WTC11 (cell line): ENCODE results near the gene SLC38A3. TPM values are rescaled to one million over a fixed set of nuclear protein-coding genes. Genes with fewer than 3 reads are reported as not detected.
A peak's percentile ranks its signal among the peaks of the same experiment; 100 is the strongest.
"Not testable (repeated sequence)": the region's sequence is repeated elsewhere in the genome, so short reads cannot be mapped to it uniquely, and the experiment has no call there.

Experiments
- ATAC-seq: fragments of 200-7000 bp; cut with Tn5 transposase; 2 replicates; pipeline ENCODE4 v1.10.0; 2021; ENCODE audit warnings: mild to moderate bottlenecking, moderate library complexity
- CTCF ChIA-PET: fragments of 300-600 bp; sonication (Branson Sonifier 250); formaldehyde crosslinking; loops from one replicate; lab custom pipeline; 2021; ENCODE audit warnings: antibody characterized with exemption; lab: Charles Lee
- POLR2A ChIA-PET: fragments of 350-600 bp; sonication (Branson Sonifier 250); formaldehyde crosslinking; loops from one replicate; lab custom pipeline; 2021; ENCODE audit warnings: antibody characterized with exemption; lab: Charles Lee
- DNase-seq: peaks from one replicate; pipeline ENCODE4 v3.0.0; 2021; ENCODE audit warnings: low spot score
- H3K27ac Mint-ChIP-seq: 2 replicates; pipeline ENCODE4 v1.8.0; 2021; ENCODE audit warnings: mixed read lengths
- H3K27me3 Mint-ChIP-seq: 2 replicates; pipeline ENCODE4 v1.8.0; 2021; ENCODE audit warnings: low read depth, mild to moderate bottlenecking, moderate library complexity, mixed read lengths
- H3K36me3 Mint-ChIP-seq: 2 replicates; pipeline ENCODE4 v1.8.0; 2021; ENCODE audit warnings: mixed read lengths
- H3K4me1 Mint-ChIP-seq: 2 replicates; pipeline ENCODE4 v1.8.0; 2022; ENCODE audit warnings: mixed read lengths
- H3K4me3 Mint-ChIP-seq: 2 replicates; pipeline ENCODE4 v1.8.0; 2021; ENCODE audit warnings: mild to moderate bottlenecking, moderate library complexity, mixed read lengths
- H3K9me3 Mint-ChIP-seq: 2 replicates; pipeline ENCODE4 v1.8.0; 2021; ENCODE audit warnings: mixed read lengths
- AFF4 ChIP-seq: sonication (generic); formaldehyde crosslinking; IDR thresholded peaks from 2 replicates; pipeline ENCODE4 v1.8.1; 2023; ENCODE audit warnings: mild to moderate bottlenecking, missing genetic modification reagents, borderline replicate concordance
- AR ChIP-seq: fragments of 250-450 bp; sonication (Bioruptor Pico); IDR thresholded peaks from 2 replicates; pipeline ENCODE4 v1.9.0; 2021; ENCODE audit warnings: mild to moderate bottlenecking
- CREM ChIP-seq: sonication (generic); formaldehyde crosslinking; IDR thresholded peaks from 2 replicates; pipeline ENCODE4 v1.8.1; 2022; ENCODE audit warnings: mild to moderate bottlenecking, missing genetic modification reagents, moderate library complexity
- GABPB1 ChIP-seq: sonication (generic); formaldehyde crosslinking; IDR thresholded peaks from 2 replicates; pipeline ENCODE4 v1.8.1; 2023; ENCODE audit warnings: mild to moderate bottlenecking, missing genetic modification reagents
- NR2C2 ChIP-seq: sonication (generic); formaldehyde crosslinking; IDR thresholded peaks from 2 replicates; pipeline ENCODE4 v1.8.0; 2022; ENCODE audit warnings: mild to moderate bottlenecking, missing genetic modification reagents
- SMAD3 ChIP-seq: sonication (generic); formaldehyde crosslinking; IDR thresholded peaks from 2 replicates; pipeline ENCODE4 v1.8.0; 2022; ENCODE audit warnings: missing genetic modification reagents, mild to moderate bottlenecking, borderline replicate concordance
- SP1 ChIP-seq: sonication (generic); formaldehyde crosslinking; conservative IDR thresholded peaks from 2 replicates; pipeline ENCODE4 v1.8.1; 2022; ENCODE audit warnings: missing genetic modification reagents
- TCF7 ChIP-seq: sonication (generic); formaldehyde crosslinking; IDR thresholded peaks from 2 replicates; pipeline ENCODE4 v1.8.0; 2022; ENCODE audit warnings: mild to moderate bottlenecking, low read depth, missing genetic modification reagents, moderate library complexity
- TEAD4 ChIP-seq: sonication (generic); formaldehyde crosslinking; IDR thresholded peaks from 2 replicates; pipeline ENCODE4 v1.8.0; 2022; ENCODE audit warnings: mild to moderate bottlenecking, missing genetic modification reagents
- USF2 ChIP-seq: sonication (generic); formaldehyde crosslinking; IDR thresholded peaks from 2 replicates; pipeline ENCODE4 v1.8.1; 2023; ENCODE audit warnings: mild to moderate bottlenecking, missing genetic modification reagents, moderate library complexity
- ZNF138 ChIP-seq: sonication (generic); formaldehyde crosslinking; conservative IDR thresholded peaks from 2 replicates; pipeline ENCODE4 v1.8.1; 2022; ENCODE audit warnings: mild to moderate bottlenecking, moderate library complexity, missing genetic modification reagents
- ZSCAN18 ChIP-seq: fragments of 250-450 bp; sonication (Bioruptor Pico); IDR thresholded peaks from 2 replicates; pipeline ENCODE4 v2.1.2; 2022; ENCODE audit warnings: mild to moderate bottlenecking, moderate library complexity
- total RNA-seq: library from RNA; stranded (reverse); gene quantifications from 3 replicates; pipeline ENCODE4 v1.2.3, GENCODE V29; 2021
- TF ChIP-seq, protein P1 (sequence below): sonication (generic); formaldehyde crosslinking; IDR thresholded peaks from 2 replicates; pipeline ENCODE4 v1.8.0; 2022; ENCODE audit warnings: mild to moderate bottlenecking, missing genetic modification reagents
- TF ChIP-seq, protein P2 (sequence below): sonication (generic); formaldehyde crosslinking; IDR thresholded peaks from 2 replicates; pipeline ENCODE4 v1.8.0; 2022; ENCODE audit warnings: mild to moderate bottlenecking, missing genetic modification reagents

SLC38A3 gene
- total RNA-seq, 1 experiment from 2014 or later = 0.90 TPM

- TF ChIP-seq USF2 (0 out of 2 replicates have a peak, but pooled peaks have one; percentile 26), SP1 (CRISPR knock-in tag) (peak; percentile 97), NR2C2 (CRISPR knock-in tag) (no peak), CREM (CRISPR knock-in tag) (peak; percentile 73; the same call in 1 of the 2 replicates), ZNF138 (CRISPR knock-in tag) (peak; percentile 71; the same call in 1 of the 2 replicates), ZSCAN18 (CRISPR knock-in tag) (no peak)
- TF ChIP-seq, protein P1, sequence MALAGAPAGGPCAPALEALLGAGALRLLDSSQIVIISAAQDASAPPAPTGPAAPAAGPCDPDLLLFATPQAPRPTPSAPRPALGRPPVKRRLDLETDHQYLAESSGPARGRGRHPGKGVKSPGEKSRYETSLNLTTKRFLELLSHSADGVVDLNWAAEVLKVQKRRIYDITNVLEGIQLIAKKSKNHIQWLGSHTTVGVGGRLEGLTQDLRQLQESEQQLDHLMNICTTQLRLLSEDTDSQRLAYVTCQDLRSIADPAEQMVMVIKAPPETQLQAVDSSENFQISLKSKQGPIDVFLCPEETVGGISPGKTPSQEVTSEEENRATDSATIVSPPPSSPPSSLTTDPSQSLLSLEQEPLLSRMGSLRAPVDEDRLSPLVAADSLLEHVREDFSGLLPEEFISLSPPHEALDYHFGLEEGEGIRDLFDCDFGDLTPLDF (CRISPR knock-in tag) = no peak
Measured at GRCh38 chr3:50227390-50228183, 22.5 kb downstream of the SLC38A3 start (continued).

DNA sequence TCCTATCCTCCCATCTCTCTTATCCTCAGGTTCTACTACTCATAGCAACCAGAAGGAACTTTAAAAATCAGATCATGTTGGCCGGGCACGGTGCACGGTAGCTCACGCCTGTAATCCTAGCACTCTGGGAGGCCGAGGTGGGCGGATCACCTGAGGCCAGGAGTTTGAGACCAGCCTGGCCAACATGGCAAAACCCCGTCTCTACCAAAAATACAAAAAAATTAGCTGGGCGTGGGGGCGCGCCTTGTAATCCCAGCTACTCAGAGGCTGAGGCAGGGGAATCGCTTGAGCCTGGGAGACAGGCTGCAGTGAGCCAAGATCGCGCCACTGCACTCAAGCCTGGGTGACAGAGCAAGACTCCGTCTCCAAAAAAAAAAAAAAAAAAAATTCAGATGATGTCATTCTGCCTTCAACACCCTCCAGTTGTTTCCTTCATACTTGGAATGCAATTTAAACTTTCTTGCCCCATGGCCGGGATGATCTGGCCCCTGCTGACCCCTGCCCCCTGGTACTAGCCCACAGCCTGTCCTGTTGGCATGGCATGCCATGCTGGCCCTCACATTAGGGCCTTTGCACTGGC lies 23.2 kb downstream of the SLC38A3 start:
- H3K36me3 Mint-ChIP-seq, DNase-seq, ATAC-seq, H3K27me3 Mint-ChIP-seq, H3K9me3 Mint-ChIP-seq: not testable (repeated sequence)
- ChIA-PET CTCF (interaction anchor here (0.7 to 17.1 kb wide), 18 partner anchors 7 to 96 kb away, joined by 3 to 604 read pairs (median 18); partner anchors contain the start of genes GNAI2, GNAT1, HYAL2 and HYAL3), POLR2A (interaction anchor here (1.4 to 3.1 kb wide), 4 partner anchors 12 to 109 kb away, joined by 3 to 22 read pairs (median 10); no protein-coding TSS in a partner anchor)
- Mint-ChIP-seq H3K27ac (peak overlapping the region; percentile 89), H3K4me3 (peak overlapping the region; percentile 90), H3K4me1 (peaks cover 24% of the 10 kb centered on the region)

- no peak for TF ChIP-seq SMAD3 (CRISPR knock-in tag)
- TF ChIP-seq, protein P2, sequence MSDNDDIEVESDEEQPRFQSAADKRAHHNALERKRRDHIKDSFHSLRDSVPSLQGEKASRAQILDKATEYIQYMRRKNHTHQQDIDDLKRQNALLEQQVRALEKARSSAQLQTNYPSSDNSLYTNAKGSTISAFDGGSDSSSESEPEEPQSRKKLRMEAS (CRISPR knock-in tag) = no peak
- no peak for TF ChIP-seq TCF7 (CRISPR knock-in tag)
- no peak for TF ChIP-seq GABPB1
- TF ChIP-seq AFF4 = no peak
- no peak for TF ChIP-seq TEAD4 (CRISPR knock-in tag)
- TF ChIP-seq AR (CRISPR knock-in tag) = no peak
- H3K27ac Mint-ChIP-seq = no peak overlapping the region
Measured at GRCh38 chr3:50229490-50229889, 24.4 kb downstream of the SLC38A3 start.

More at GRCh38 chr3:50229490-50229889, 24.4 kb downstream of the SLC38A3 start:
- Mint-ChIP-seq H3K4me1 (peaks cover 27% of the 10 kb centered on the region), H3K4me3 (no peak overlapping the region), H3K27me3 (peaks cover 4% of the 10 kb centered on the region), H3K36me3 (no peaks in the 10 kb centered on the region), H3K9me3 (no peaks in the 10 kb centered on the region)
- ChIA-PET POLR2A (interaction anchor here (2.2 kb wide), 1 partner anchor 17 kb away, joined by 6 read pairs; no protein-coding TSS in a partner anchor), CTCF (interaction anchor here (0.7 to 17.1 kb wide), 7 partner anchors 12 to 143 kb away, joined by 3 to 604 read pairs (median 82); partner anchors contain the start of genes GNAT1 and SLC38A3)
- ATAC-seq (no peak), DNase-seq (no peak)
